ENCODE measurements around the gene RRP15.

RRP15 gene

GRCh38 chr1:218364028-218364710 is 79.1 kb downstream of the RRP15 start:
- no peak for FAIRE-seq

DNA sequence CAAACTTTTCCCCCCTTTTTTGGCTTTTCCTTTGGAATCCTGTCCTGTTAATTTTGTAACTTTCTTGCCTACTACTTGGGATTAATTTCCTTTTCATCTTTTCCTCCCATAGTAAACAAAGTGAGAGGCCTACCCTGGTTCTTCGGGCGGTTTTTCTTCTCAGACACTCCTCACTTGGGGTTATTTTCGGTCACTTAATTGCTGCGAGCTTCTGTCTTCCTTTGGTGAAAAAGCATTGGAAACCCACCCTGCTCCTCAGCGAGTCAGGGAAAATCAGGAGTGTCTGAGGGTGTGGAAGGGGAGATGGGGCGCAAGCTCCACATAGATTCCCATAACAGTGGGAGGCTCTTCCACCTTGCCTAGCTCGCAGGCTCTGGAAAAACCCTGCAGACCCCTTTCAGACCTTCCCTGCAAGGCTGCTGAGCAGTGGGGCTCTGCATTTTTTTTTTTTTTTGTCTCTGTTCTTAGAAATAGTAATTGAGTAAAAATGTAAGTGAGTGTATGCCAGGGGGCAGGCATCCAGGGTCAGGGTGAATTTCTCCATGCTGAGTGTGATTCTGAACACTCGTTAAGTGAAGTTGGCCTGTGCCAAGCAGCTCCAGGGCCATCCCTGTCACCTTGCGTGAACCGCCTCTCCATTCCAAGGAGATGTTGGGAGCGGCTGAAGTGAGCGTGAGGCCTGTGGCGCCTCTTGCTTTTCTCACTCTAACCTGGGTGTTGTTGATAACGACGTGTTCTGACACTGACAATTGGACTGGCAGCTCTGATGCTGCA is 80.3 kb downstream of the RRP15 start:
- FAIRE-seq = no peak

DNA sequence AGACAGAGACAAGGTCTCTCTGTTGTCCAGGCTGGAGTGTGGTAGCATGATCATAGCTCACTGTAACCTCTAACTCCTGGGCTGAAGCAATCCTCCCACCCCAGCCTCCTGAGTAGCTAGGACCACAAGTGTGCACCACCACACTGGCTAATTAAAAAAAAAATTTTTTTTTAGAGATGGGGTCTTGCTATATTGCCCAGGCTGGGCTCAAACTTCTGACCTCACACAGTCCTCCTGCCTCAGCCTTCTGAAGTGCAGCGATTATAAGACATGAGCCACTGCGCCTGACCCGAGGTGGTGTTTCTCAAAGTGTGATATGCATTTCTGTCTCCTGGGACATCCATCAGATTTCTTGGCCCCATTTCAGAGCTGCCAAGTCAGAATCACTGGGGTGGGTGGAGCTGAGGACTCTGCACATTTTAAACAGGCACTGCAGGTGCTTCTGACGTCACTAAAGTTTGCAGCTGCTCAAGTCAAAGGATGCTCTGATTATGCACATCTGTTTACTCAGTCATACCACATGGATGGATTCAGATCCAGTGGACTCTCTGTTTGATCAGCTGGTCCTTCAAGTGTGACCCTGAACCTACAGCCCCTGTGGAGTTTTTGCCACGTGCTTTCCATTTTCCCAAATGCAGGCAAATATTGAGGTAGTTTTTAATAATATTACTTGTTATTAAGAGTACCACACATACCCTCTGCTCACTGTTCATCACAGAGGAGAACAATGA is 81.4 kb downstream of the RRP15 start:
- no peak for FAIRE-seq

- no peak for FAIRE-seq
Measured at GRCh38 chr1:218367118-218367517, 82.0 kb downstream of the RRP15 start.

GRCh38 chr1:218368686-218369085 is 83.6 kb downstream of the RRP15 start:
- FAIRE-seq = no peak

DNA sequence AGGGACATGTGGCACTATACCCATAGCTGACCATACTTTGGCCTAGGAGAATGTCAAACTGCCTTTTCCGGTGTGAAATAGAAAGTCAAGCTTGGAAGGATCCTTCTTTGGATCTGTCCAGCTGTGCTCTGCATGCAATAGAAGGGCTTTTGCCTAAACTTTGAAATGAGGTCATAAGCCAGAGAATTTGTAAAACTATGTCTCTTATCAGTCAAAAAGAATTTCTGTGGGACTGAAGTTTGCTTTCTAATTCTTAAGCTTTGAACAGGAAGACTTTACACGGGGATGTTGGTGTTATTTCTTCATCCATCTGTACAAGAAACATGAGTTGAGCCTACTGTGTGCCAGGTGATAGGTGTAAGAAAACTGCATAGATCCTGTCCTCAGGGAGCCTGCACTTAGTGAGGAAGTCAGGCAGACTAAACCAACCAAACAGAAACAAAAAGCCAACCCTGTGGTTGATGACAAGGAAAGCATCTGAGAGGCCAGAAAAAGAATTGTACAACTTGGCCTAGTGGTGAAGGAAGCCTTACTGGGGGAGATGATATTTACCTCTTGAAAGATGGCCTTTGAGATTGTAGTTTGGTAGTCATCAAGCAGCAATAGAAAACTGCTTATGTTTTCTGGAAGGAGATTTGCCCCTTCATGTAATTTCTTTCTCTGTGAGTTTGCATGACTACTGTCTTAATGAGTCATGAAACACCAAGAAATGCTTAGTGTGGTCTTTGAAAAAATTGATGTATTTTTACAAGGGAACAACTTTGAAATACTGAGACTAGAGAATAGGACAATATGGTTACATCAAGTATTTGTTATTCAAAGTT is 84.8 kb downstream of the RRP15 start:
- FAIRE-seq = no peak

DNA sequence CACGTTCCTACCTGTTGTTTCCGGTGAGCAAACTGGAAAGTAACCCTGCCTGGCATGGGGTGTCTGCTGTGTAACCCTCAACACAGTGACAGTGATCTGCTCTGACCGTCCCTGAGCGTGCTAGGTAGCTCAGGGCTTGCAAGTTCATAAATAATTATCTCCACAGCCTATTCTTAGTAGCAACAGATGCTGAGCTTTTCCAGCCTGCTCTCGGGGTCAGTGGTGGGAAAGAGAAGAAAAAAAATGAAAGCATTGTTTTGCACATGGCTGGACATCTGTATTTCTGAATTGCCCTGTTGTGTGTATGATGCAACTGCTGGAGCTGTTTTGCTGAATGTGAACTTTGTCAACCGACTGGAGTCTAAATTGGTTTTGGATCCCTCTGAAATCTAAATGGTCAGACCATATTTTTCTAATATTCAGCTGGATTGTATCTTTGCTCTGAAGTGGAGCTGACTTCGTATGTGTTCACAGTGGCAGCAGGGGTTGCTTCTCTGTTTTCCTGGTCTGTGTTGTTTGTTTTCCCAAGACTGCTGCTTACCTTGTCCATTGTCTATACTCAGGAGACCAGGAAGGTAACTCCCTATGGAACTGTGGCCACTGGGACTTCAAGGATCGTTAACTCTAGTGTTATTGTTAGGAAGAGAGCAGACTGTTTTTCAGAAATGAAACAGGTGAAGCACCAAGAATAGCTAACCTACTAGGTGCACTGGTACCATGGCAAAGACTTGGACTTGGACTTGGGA is 87.0 kb downstream of the RRP15 start:
- FAIRE-seq = no peak

GRCh38 chr1:218374401-218375353 is 89.6 kb downstream of the RRP15 start:
- no peak for FAIRE-seq

- FAIRE-seq = no peak
Measured at GRCh38 chr1:218376722-218377121, 91.6 kb downstream of the RRP15 start.

- FAIRE-seq = no peak
Measured at GRCh38 chr1:218377143-218377660, 92.1 kb downstream of the RRP15 start.

DNA sequence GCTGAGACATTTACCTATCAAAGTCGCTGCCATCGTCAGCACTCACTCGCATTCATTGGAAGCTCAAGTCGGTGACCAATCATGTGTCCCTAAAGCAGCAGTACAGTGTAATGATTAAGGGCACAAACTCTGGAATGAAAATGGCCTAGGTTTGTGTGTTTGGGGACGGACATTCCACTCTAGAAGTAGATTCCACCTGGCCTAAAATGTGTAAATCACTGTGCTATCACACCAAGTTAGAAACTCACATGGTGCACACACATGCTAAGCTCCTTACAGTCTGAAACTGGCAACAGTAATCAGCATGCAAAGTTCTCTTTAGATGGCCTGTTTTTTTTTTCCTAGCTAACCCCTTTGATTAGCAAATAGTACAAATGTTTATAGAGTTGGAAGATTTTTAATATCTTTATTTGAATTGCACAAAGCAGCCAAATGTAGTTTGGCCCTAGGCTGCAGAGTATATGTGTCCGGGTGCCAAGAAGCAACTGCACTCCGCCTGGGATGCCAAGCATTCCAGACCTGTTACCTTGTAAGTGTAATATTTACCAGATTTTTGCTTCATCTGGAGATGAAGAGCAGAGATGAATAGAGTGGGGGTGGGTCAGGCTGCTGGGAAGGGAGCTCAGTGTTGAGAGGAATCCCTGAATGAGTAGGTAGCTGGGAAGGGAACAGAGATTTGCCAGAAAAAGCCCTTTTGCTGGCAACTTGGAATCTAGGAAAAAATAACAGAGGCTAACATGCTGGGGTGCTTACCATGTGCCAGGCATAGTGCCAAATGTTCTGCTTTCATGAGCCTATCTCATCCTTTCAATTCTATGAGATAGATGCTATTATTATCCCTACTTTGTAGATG is 95.3 kb downstream of the RRP15 start:
- FAIRE-seq = no peak

- FAIRE-seq = no peak
Measured at GRCh38 chr1:218382261-218382660, 97.2 kb downstream of the RRP15 start.

- FAIRE-seq = no peak
Measured at GRCh38 chr1:218383051-218383450, 98.0 kb downstream of the RRP15 start.

DNA sequence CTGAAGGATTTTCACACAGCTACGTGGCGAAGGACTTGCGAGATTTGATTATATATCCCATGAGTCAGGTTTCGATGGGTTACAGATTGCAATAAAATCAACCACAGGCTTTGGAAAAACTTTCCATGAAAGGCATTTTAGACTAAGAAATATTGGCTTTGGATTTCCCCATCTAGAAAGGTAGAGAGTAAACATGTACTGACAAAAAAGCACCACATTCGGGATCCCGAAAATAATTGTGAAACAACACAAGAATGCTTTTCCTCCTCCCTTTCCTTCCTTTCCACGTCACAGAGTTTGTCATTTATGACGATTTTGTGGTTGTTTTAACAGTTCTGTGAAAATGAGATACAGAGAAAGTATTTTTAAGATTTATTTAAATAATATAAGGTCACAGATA is 98.6 kb downstream of the RRP15 start:
- FAIRE-seq = no peak

DNA sequence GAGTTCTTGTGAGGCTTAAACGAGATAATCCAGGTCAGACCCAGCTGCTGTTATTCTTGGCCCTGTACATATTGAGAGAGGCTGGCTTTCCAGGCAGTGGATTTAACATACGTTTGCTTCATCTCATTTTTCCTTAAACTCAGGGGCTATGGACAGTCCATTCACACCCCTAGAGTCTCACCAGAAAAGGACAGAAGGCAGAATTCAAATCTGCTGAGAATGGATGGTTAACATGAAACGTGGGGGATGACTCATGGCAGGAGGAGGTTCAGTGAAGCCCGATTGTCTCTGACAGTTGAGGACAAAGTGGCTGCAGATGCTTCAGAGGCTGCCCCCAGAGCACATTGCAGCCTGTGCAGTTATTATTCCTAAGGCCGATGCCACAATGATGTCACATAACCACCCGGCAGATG is 99.5 kb downstream of the RRP15 start:
- no peak for FAIRE-seq
